ENCODE measurements around the gene MTOR.

The MTOR gene

DNA sequence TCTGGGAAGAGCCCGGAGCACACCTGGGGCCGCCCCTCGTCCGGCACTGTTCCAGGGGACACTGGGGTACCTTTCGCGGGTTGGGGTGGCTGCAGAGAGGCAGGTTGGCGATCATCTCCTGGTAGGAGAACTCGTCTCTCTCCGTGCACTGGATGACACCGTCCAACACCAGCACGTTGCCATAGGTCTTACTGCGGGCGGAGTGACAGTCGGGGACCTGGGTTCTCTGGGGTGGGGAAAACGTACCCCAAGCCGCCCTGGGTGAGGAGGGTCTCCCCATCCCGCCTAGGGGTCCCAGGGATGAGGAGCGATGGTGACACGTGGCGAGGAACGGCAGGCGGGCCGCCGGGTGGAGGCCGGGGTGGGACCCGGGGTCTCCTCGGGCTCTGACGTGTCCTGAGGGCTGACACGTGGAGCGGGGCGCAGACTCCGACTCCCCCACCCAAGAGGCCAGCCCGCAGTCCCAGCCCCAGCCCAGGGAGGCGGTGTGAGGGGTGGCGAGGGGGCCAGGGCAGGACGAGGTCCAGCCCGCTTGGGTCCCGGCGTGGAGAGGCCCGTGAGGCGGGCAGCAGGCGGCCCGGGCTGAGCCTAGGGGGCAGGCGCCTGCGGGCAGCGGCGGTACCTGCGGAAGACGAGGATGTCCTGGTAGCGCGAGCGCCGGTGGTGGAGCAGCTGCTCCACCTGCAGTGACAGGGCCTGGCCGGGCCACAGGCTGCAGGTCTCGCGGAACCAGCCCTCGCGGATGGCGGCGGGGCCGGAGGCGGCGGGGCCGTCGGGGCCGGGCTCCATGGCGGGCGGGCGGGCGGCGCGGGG lies 203.0 kb downstream of the MTOR start:
- DNase-seq = no peak

DNA sequence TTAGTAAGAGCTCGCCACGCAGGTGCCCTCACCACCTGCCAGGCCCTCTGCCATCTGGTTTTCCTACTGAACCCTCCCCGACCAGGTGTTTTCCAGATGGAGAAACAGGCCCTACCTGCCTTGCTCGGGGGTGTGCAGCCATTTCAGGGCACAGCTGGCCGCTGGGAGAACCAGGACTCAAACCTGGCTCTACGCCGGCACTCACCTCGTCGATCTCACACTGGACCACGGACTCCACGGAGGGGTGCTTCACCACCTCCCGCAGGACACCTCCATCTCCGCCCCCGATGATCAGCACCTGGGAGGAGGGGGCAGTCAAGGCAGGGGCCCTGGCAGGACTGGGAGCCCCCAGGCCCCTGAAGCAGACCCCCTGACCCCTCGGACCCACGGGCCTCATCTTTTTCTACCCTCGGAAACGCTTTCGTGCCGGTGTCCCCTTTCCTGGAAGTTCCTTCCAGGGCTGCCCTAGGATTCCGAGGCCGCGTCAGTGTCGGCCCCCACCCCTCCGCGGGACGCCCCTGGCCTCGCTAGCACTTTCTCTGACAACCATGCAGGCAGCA lies 203.7 kb downstream of the MTOR start:
- no peak for DNase-seq

- DNase-seq = no peak
Measured at GRCh38 chr1:11058026-11058425, 204.3 kb downstream of the MTOR start.

DNA sequence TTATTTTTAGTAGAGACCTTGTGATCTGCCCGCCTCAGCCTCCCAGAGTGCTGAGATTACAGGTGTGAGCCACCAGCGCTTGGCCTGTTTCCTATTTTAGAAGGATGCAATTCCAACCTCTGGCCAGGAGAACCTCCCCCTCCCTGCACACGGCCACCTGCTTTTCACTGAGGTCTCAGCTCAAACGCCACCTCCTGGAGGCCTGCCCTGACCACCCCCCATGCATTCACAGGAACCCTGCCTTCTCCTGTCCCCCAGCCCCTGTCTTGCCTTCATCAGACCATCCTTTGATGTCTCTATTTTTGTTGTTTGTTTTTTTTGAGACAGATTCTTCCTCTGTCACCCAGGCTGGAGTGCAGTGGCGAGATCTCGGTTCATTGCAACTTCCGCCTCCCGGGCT lies 204.9 kb downstream of the MTOR start:
- DNase-seq = no peak
